ENCODE data around the gene ACY1. TPM values are rescaled to one million over a fixed set of nuclear protein-coding genes. Genes with fewer than 3 reads are reported as not detected.

Gene ACY1
- total and polyA plus RNA-seq, 11 donors, result 14.8 to 45.3 (median 25.4) TPM

GRCh38 chr3:51969841-51970240, 13.5 kb upstream of the ACY1 start:
- TF ChIP-seq POLR2A (IDR thresholded peaks at IDR 0.05) (no peak), CTCF (IDR thresholded peaks at IDR 0.05) (no peak)
- H3K9me3 ChIP-seq, result no peaks in the 10 kb centered on the region
- H3K36me3 ChIP-seq, result peaks cover 0 to 10% (median 0%) of the 10 kb centered on the region in 9 donors
- ATAC-seq, result no peak
- no peak for DNase-seq
- H3K4me3 ChIP-seq, result no peak overlapping the region
- peaks cover 8 to 81% (median 36%) of the 10 kb centered on the region in 12 donors for H3K4me1 ChIP-seq
- no peaks in the 10 kb centered on the region for H3K27me3 ChIP-seq
- 59 to 71% (median 64%) methylated on average over 4 of the region's 4 CpGs for WGBS, 4 donors
- no peak overlapping the region for H3K27ac ChIP-seq
- intact Hi-C loops (cut with DNase I), result loop anchor here in 1 of 10 donors (10.0 kb wide), 1 partner anchor 1615 kb away; the partner anchor contains the start of genes CYB561D2, NPRL2 and TMEM115

- peaks cover 0 to 10% (median 0%) of the 10 kb centered on the region in 9 donors for H3K36me3 ChIP-seq
- no peak for ATAC-seq
- 60 to 75% (median 71%) methylated on average over 5 to 6 of the region's 6 CpGs for WGBS, 4 donors
- H3K4me1 ChIP-seq, result peaks cover 8 to 78% (median 39%) of the 10 kb centered on the region in 12 donors
- no peaks in the 10 kb centered on the region for H3K9me3 ChIP-seq
- H3K27me3 ChIP-seq, result no peaks in the 10 kb centered on the region
- H3K27ac ChIP-seq, result peak overlapping the region in 1 of 12 donors; percentile 37
- intact Hi-C loops (cut with DNase I), result no loop called here
- H3K4me3 ChIP-seq, result no peak overlapping the region
- TF ChIP-seq CTCF (IDR thresholded peaks at IDR 0.05) (no peak), POLR2A (IDR thresholded peaks at IDR 0.05) (no peak)
- DNase-seq, result no peak
Observed at GRCh38 chr3:51970606-51971300, 12.6 kb upstream of the ACY1 start.

GRCh38 chr3:51971350-51971749, 12.0 kb upstream of the ACY1 start:
- peaks cover 7 to 78% (median 38%) of the 10 kb centered on the region in 12 donors for H3K4me1 ChIP-seq
- intact Hi-C loops (cut with DNase I), result no loop called here

More at GRCh38 chr3:51971350-51971749, 12.0 kb upstream of the ACY1 start:
- no peak for DNase-seq
- Histone ChIP-seq H3K4me3 (no peak overlapping the region), H3K27me3 (no peaks in the 10 kb centered on the region), H3K27ac (no peak overlapping the region), H3K36me3 (peaks cover 0 to 10% (median 0%) of the 10 kb centered on the region in 9 donors), H3K9me3 (no peaks in the 10 kb centered on the region)
- WGBS, 4 donors, result 86 to 94% (median 89%) methylated on average over 7 to 11 of the region's 11 CpGs
- ATAC-seq, result no peak
- TF ChIP-seq POLR2A (IDR thresholded peaks at IDR 0.05), result no peak
- no peak for TF ChIP-seq CTCF (IDR thresholded peaks at IDR 0.05)
